ENCODE data around the gene STXBP5L.

GRCh38 chr3:121430664-121431215 lies 522.7 kb downstream of the STXBP5L start:
- no peak for TF ChIP-seq SIN3A (IDR thresholded peaks at IDR 0.05; ENCODE audit: low read depth, low read length)
- no peak for TF ChIP-seq NR2C2 (IDR thresholded peaks at IDR 0.05; ENCODE audit: borderline replicate concordance, control insufficient read depth, insufficient read length, low read depth)
- no peak for TF ChIP-seq SIX5 (IDR thresholded peaks at IDR 0.05; ENCODE audit: low read depth, low read length, severe bottlenecking)
- TF ChIP-seq ATF7 (IDR thresholded peaks at IDR 0.05; ENCODE audit: low read depth), result no peak
- no peak for TF ChIP-seq CHD4 (IDR thresholded peaks at IDR 0.05)
- no peak for TF ChIP-seq STAT1 (conservative IDR thresholded peaks at IDR 0.05)
- no peak for TF ChIP-seq JUNB (IDR thresholded peaks at IDR 0.05)
- no peak for TF ChIP-seq CEBPB (IDR thresholded peaks at IDR 0.05; ENCODE audit: borderline replicate concordance in 1 of 2, low read depth in 2 of 2, low read length in 2 of 2)
- no peak for TF ChIP-seq POLR2AphosphoS5 (IDR thresholded peaks at IDR 0.05; ENCODE audit: low read length)
- TF ChIP-seq IKZF1 (conservative IDR thresholded peaks at IDR 0.05), result no peak
- TF ChIP-seq CTCF (IDR thresholded peaks at IDR 0.05 in 2 of 3, conservative IDR thresholded peaks at IDR 0.05 in 1 of 3; ENCODE audit: control insufficient read depth in 2 of 3, extremely low read depth in 1 of 3, insufficient read depth in 1 of 3, low read depth in 3 of 3, low read length in 3 of 3), result no peak
